22Rv1 (cell line): ENCODE measurements around the gene RAB6B.

ENCODE experiments used
- ZFX ChIP-seq: fragments of 450-650 bp; IDR thresholded peaks from 2 replicates; pipeline ENCODE4 v1.6.1; 2017; ENCODE audit warnings: antibody characterized with exemption, borderline replicate concordance
- TF ChIP-seq, protein P1 (sequence below): fragments of 450-650 bp; IDR thresholded peaks from 2 replicates; pipeline ENCODE4 v1.5.1; 2017; ENCODE audit warnings: mild to moderate bottlenecking

DNA sequence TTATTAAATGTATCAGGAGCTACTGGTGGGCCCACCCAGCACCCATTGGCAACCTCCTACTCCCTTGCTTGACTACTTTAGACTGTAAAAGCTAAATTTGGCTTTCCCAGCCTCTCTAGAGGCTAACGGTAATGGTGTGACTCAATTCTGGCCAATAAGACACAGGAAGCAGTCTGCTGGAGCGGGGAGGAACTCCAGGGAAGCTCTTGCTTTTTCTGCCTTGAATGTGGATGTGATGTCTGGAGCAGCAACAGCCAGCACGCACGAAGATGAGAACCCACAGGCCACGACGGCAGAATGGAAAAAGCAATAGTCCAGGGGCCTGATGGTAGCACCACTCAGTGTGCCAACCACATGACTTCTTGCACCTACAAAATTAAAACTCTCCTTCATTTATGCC, 39.9 kb downstream of the RAB6B start:
- TF ChIP-seq, protein P1, sequence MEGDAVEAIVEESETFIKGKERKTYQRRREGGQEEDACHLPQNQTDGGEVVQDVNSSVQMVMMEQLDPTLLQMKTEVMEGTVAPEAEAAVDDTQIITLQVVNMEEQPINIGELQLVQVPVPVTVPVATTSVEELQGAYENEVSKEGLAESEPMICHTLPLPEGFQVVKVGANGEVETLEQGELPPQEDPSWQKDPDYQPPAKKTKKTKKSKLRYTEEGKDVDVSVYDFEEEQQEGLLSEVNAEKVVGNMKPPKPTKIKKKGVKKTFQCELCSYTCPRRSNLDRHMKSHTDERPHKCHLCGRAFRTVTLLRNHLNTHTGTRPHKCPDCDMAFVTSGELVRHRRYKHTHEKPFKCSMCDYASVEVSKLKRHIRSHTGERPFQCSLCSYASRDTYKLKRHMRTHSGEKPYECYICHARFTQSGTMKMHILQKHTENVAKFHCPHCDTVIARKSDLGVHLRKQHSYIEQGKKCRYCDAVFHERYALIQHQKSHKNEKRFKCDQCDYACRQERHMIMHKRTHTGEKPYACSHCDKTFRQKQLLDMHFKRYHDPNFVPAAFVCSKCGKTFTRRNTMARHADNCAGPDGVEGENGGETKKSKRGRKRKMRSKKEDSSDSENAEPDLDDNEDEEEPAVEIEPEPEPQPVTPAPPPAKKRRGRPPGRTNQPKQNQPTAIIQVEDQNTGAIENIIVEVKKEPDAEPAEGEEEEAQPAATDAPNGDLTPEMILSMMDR = no peak
- no peak for TF ChIP-seq ZFX
